Measurements from ENCODE around the gene LCLAT1. TPM values are rescaled to one million over a fixed set of nuclear protein-coding genes. Genes with fewer than 3 reads are reported as not detected.
A peak's percentile ranks its signal among the peaks of the same experiment; 100 is the strongest.

LCLAT1 gene
- total RNA-seq, 1 experiment from 2014 or later, result 19.0 TPM

- DNase-seq (ENCODE audit: low spot score), result peak; percentile 25
These were observed 67.9 kb downstream of the LCLAT1 start for GRCh38 chr2:30514848-30515435.

- DNase-seq (ENCODE audit: low spot score), result no peak
These were observed 69.1 kb downstream of the LCLAT1 start for GRCh38 chr2:30516166-30516565.

DNA sequence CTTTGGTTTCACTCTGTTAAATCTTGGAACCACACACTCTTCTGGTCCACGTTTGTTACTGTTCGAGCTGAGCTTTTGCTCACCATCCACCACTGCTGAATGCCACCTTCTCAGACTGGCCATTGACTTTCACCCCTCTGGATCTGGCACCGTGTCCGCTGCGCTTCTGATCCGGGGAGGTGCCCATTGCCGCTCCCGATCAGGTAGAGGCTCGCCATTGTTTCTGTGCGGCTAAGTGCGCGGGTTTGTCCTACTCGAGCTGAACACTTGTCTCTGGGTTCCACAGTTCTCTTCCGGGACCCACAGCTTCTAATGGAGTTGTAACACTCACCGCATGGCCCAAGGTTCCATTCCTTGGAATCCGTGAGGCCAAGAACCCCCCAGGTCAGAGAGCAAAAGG, 72.8 kb downstream of the LCLAT1 start:
- no peak for DNase-seq (ENCODE audit: low spot score)

GRCh38 chr2:30522421-30522820, 75.4 kb downstream of the LCLAT1 start:
- DNase-seq (ENCODE audit: low spot score), result no peak

DNA sequence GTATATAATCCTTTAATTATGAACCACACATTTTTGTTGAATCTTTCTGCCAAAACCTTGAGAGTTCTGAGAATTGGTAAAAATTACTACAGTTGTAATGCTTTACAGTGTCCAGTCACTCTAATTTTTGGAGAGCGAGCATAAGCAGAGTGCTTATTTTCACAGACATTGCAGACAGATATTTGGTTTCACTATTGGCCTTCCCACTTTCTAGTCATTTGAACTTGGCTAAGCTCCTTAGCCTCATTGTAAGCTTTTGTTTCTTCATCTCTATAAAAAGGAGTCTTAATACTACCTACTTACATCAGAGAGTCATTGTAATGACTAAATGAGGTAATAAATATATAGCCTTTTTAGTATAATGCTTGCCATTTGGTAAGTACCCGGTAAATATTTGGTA, 80.4 kb downstream of the LCLAT1 start:
- DNase-seq (ENCODE audit: low spot score), result no peak

- no peak for DNase-seq (ENCODE audit: low spot score)
These were observed 80.8 kb downstream of the LCLAT1 start for GRCh38 chr2:30527859-30528258.

- DNase-seq (ENCODE audit: low spot score), result no peak
These were observed 83.3 kb downstream of the LCLAT1 start for GRCh38 chr2:30530346-30530745.

DNA sequence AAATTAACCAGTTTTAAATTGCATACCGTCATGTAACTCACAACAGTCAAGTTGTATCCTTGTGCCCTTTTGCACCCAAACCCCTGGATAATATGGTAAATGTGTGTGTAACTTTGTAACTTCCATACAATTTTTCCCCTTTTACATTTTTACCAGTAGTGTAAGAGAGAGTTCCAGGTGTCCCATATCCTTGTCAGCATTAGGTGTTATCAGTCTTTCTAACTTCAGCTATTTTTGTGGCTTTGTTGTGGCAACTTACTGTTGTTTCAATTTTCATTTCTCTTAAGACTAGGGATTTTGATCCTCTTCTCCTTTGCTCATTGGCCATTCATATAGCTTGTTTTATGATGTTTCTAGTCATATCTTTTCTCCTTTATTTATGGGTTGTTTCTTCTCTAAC, 94.6 kb downstream of the LCLAT1 start:
- no peak for DNase-seq (ENCODE audit: low spot score)

- no peak for DNase-seq (ENCODE audit: low spot score)
These were observed 98.8 kb downstream of the LCLAT1 start for GRCh38 chr2:30545875-30546274.

DNA sequence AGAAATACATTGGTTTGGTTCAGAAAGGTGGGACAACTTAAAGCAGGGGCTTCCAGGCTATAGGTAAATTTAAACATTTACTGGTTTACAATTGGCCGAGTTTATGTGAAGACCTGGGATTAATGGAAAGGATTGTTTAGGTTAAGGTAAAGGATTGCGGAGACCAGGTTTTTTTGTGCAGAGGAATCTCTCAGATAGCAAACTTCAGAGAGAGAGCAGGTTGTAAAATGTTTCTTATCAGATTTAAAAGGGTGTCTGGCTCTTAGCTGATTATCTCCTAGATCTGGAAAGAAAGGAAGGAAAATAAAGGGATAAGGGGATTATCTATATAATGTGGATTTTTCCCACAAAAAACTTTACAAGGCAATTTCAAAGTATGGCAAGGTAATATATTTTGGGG, 101.3 kb downstream of the LCLAT1 start:
- no peak for DNase-seq (ENCODE audit: low spot score)

DNA sequence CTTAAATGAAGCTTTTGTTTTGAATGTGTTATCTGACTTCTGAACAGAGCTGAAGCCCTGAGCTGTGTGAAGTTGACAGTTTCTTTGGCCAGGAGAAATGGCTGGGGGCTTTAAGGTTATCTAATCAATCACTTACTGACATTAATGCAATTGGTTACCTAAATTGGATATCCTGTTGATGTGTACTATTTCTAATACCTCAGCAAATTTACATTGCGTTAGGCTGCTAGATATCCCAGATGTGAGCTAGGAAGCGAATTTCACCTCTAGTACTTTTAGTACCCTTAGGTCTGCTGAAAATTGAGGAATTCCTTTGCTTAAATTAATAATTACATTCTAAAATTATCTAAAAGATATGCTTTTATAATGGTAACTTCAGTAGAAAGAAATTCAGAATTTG, 102.0 kb downstream of the LCLAT1 start:
- no peak for DNase-seq (ENCODE audit: low spot score)

- no peak for DNase-seq (ENCODE audit: low spot score)
These were observed 112.7 kb downstream of the LCLAT1 start for GRCh38 chr2:30559544-30560275.

- DNase-seq (ENCODE audit: low spot score), result no peak
These were observed 114.3 kb downstream of the LCLAT1 start for GRCh38 chr2:30561349-30561748.

DNA sequence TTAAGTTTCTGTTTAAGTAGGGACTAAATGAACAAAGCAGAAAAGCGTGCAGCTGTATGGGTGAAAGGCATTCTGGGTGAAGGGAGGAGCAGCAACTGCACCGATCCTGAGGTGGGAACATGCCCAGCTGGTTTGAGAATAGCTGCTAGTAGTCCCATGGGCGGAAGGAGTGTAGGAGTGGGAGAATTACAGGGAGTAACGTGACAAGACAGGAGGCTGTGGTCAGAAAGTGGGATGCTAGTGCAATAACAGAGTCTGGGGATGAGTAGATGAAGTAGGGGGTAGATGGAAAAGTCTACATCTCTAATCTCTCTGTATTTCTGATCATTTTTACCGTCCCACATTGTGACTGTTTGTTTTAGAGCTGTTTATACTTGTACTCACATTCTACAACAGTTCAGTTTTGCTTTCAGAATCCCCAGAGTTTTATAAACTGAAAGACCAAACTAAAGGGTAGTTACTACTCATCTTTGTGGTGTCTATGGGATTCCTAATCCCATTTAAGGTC, 118.9 kb downstream of the LCLAT1 start:
- no peak for DNase-seq (ENCODE audit: low spot score)

DNA sequence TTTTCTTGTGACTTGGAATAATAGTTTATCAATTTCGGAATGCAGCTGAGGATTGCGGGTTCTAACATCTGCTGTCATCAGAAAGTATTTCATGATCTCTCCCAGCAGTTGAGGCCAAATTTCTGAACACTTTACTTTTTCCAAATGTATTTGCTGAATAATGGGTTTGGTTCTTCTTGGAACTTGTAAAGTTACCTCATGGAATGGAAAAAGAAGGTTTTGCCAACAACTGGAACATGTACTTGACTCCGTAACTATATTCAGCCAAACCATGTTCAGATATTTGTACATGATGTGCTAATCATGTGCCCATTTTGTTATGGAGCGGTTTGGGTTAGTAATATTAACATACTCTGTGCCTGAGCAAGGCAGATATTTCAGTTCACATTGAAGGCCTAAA, 119.6 kb downstream of the LCLAT1 start:
- DNase-seq (ENCODE audit: low spot score), result no peak

GRCh38 chr2:30567317-30567716, 120.3 kb downstream of the LCLAT1 start:
- DNase-seq (ENCODE audit: low spot score), result no peak

GRCh38 chr2:30569946-30570345, 122.9 kb downstream of the LCLAT1 start:
- DNase-seq (ENCODE audit: low spot score), result peak; percentile 41

- DNase-seq (ENCODE audit: low spot score), result no peak
These were observed 130.1 kb downstream of the LCLAT1 start for GRCh38 chr2:30577151-30577550.

- DNase-seq (ENCODE audit: low spot score), result no peak
These were observed 133.3 kb downstream of the LCLAT1 start for GRCh38 chr2:30580391-30580790.

DNA sequence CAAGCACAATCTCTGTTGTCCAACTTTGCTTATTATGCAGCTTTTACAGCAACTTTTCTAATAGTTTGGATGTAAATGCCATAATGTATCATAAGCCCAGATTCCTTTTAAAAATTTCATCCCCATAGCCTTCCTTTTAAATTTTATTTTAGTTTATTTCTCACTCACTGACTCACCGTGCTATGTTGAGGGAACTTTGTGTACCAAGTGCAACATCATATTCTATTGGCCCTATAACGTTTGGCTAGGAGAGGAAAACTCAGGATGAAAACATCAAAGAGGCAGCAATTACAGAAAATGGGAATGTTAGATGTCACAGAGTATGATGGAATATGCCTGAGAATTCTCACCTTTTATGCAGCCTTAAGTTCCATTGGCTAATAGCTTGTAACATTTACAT, 135.5 kb downstream of the LCLAT1 start:
- no peak for DNase-seq (ENCODE audit: low spot score)

DNA sequence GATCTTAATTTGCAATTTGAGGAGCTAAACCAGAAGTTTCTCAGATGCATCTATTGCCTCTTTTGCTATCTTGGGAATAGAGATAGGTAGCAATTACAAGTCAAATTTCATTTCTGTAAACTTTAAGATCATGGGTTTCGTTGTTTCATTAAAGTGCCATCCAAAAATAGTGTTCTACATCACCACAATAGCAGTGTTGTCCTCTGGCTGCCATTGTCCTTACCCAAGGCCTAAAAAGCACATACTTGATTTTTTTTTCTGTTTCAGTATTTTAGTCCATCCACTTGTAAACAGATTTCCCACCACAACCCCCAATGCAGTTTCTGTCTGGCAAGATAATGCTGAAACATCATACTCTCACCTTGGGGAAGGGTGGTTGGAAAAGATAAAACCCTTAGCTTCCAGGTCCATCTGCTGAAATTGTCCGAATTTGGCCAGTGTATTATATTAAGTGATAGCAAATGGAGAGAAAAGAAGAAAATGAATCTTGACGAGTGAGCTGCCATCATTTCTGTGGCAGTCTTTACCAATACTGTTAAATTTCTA, 136.2 kb downstream of the LCLAT1 start:
- no peak for DNase-seq (ENCODE audit: low spot score)

DNA sequence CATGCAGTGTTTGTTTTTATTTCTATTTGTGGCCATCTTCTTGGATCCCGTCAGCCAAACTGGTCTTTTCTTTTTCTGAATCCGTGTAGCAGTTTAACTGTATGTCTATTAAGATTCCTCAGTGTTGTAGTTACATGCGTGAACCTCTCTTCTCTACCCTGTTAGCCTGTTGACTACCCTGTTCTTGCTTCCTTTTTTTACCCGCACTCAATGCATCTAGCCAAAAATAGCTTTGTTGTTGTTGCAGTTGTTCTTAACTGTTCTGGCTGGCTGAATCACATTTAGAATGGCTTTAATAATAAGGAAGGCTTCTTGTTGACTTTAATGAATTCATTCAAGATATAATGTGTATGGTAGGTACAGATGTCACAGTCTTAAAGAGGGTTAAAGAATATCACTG, 137.1 kb downstream of the LCLAT1 start:
- no peak for DNase-seq (ENCODE audit: low spot score)

- DNase-seq (ENCODE audit: low spot score), result no peak
These were observed 141.9 kb downstream of the LCLAT1 start for GRCh38 chr2:30588994-30589393.
